PFSK-1 (cell line): ENCODE data around the gene MYO1E.

Experiments used
- FOXP2 ChIP-seq: optimal IDR thresholded peaks from 2 replicates; pipeline ENCODE3; 2011; ENCODE audit warnings: borderline replicate concordance, control low read depth, inconsistent platforms; ENCODE audit not compliant: insufficient read depth; ENCODE audit errors: extremely low read length, extremely low read depth
- POLR2AphosphoS5 ChIP-seq: IDR thresholded peaks from 2 replicates; pipeline ENCODE4 v1.6.1; 2012; ENCODE audit warnings: low read depth, mild to moderate bottlenecking, control low read depth, low read length, moderate library complexity
- REST ChIP-seq, 2 experiments: IDR thresholded peaks; 2 replicates each; pipeline versions ENCODE4 v1.6.1 to v1.8.0; 2011 to 2012; ENCODE audit warnings: low read depth in 2 of 2, low read length in 2 of 2, control low read depth in 1 of 2, inconsistent platforms in 1 of 2, mild to moderate bottlenecking in 1 of 2, moderate library complexity in 1 of 2; ENCODE audit not compliant: insufficient read depth in 1 of 2
- SIN3A ChIP-seq: IDR thresholded peaks from 2 replicates; pipeline ENCODE4 v1.6.1; 2012; ENCODE audit warnings: mild to moderate bottlenecking, low read length, moderate library complexity, borderline replicate concordance; ENCODE audit not compliant: insufficient read depth
- TAF1 ChIP-seq: IDR thresholded peaks from 2 replicates; pipeline ENCODE4 v1.6.1; 2012; ENCODE audit warnings: low read length, control low read depth, borderline replicate concordance; ENCODE audit not compliant: insufficient read depth

- TF ChIP-seq REST (IDR thresholded peaks at IDR 0.05; ENCODE audit: insufficient read depth in 1 of 2, low read depth in 2 of 2, low read length in 2 of 2): no peak
- TF ChIP-seq TAF1: no peak
- no peak for TF ChIP-seq POLR2AphosphoS5
- no peak for TF ChIP-seq SIN3A
- TF ChIP-seq FOXP2: no peak
Measured at GRCh38 chr15:59196416-59196815, 176.3 kb downstream of the MYO1E start.
